ENCODE measurements around the gene CCNQ.
A peak's percentile ranks its signal among the peaks of the same experiment; 100 is the strongest.

CCNQ gene

GRCh38 chrX:153600032-153600373 is 1.1 kb upstream of the CCNQ start:
- TF ChIP-seq ZFX (IDR thresholded peaks at IDR 0.05; ENCODE audit: borderline replicate concordance): no peak
- TF ChIP-seq CTCF (IDR thresholded peaks at IDR 0.05): no peak

GRCh38 chrX:153599192-153600031 is 473 bp upstream of the CCNQ start:
- TF ChIP-seq CTCF (IDR thresholded peaks at IDR 0.05): no peak
- TF ChIP-seq ZFX (IDR thresholded peaks at IDR 0.05; ENCODE audit: borderline replicate concordance): no peak
- H3K27ac ChIP-seq: 0 out of 2 replicates have a peak overlapping the region, but pooled peaks have one; percentile 30

More at GRCh38 chrX:153600032-153600373, 1.1 kb upstream of the CCNQ start:
- no peak overlapping the region for H3K27ac ChIP-seq

- TF ChIP-seq CTCF (IDR thresholded peaks at IDR 0.05) (no peak), ZFX (IDR thresholded peaks at IDR 0.05; ENCODE audit: borderline replicate concordance) (no peak)
- H3K27ac ChIP-seq: no peak overlapping the region
Observed at GRCh38 chrX:153596981-153597750, 1.8 kb downstream of the CCNQ start.

- TF ChIP-seq ZFX (IDR thresholded peaks at IDR 0.05; ENCODE audit: borderline replicate concordance): no peak
- TF ChIP-seq CTCF (IDR thresholded peaks at IDR 0.05): no peak
- no peak overlapping the region for H3K27ac ChIP-seq
Observed at GRCh38 chrX:153595859-153596857, 2.8 kb downstream of the CCNQ start.

- H3K27ac ChIP-seq: no peak overlapping the region
- TF ChIP-seq CTCF (IDR thresholded peaks at IDR 0.05): no peak
- TF ChIP-seq ZFX (IDR thresholded peaks at IDR 0.05; ENCODE audit: borderline replicate concordance): no peak
Observed at GRCh38 chrX:153595387-153595786, 3.6 kb downstream of the CCNQ start.

GRCh38 chrX:153593811-153594500 is 5.0 kb downstream of the CCNQ start:
- TF ChIP-seq ZFX (IDR thresholded peaks at IDR 0.05; ENCODE audit: borderline replicate concordance) (no peak), CTCF (IDR thresholded peaks at IDR 0.05) (no peak)
- H3K27ac ChIP-seq: no peak overlapping the region
